Measurements from ENCODE around the gene BTF3.

DNA sequence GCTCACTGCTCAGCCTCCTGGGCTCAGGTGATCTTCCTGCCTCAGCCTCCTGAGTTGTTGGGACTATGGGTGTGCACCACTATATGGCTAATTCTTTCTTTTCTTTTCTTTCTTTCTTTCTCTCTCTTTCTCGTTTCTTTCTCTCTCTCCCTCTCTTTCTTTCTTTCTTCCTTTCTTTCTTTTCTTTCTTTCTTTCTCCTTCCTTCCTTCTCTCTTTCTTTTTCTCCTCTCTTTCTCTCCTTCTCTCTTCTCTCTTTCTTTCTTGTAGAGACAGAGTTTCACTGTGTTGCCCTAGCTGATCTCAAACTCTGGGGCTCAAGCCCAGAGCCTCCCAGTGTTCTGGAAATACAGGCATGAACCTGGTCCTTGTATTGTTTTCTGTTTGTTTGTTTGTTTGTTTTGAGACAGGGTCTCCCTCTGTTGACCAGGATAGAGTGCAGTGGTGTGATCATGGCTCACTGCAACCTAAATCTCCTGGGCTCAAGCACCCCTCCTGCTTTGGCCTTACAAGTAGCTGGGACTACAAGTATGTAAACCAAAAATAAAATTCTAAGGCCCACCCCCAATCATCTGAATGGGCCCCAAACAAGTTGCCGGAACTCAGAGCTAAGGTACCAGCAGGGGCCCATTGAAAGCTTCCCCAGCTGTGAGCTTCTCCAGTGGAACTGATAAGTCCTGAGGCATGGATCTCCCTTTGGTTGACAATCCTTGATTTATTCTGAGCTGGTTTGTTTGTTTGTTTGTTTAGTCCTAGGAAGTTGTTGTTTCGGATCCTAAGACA is 11.9 kb upstream of the BTF3 start:
- TF ChIP-seq POLR2A (IDR thresholded peaks at IDR 0.05; ENCODE audit: low read length) (no peak), GATA1 (IDR thresholded peaks at IDR 0.05; ENCODE audit: low read depth, low read length) (no peak)

Data from erythroblast (primary cell).